ENCODE results near the gene SLC25A14.
"Not testable (repeated sequence)": the region's sequence is repeated elsewhere in the genome, so short reads cannot be mapped to it uniquely, and the experiment has no call there.

Gene SLC25A14, protein sequence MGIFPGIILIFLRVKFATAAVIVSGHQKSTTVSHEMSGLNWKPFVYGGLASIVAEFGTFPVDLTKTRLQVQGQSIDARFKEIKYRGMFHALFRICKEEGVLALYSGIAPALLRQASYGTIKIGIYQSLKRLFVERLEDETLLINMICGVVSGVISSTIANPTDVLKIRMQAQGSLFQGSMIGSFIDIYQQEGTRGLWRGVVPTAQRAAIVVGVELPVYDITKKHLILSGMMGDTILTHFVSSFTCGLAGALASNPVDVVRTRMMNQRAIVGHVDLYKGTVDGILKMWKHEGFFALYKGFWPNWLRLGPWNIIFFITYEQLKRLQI

DNA sequence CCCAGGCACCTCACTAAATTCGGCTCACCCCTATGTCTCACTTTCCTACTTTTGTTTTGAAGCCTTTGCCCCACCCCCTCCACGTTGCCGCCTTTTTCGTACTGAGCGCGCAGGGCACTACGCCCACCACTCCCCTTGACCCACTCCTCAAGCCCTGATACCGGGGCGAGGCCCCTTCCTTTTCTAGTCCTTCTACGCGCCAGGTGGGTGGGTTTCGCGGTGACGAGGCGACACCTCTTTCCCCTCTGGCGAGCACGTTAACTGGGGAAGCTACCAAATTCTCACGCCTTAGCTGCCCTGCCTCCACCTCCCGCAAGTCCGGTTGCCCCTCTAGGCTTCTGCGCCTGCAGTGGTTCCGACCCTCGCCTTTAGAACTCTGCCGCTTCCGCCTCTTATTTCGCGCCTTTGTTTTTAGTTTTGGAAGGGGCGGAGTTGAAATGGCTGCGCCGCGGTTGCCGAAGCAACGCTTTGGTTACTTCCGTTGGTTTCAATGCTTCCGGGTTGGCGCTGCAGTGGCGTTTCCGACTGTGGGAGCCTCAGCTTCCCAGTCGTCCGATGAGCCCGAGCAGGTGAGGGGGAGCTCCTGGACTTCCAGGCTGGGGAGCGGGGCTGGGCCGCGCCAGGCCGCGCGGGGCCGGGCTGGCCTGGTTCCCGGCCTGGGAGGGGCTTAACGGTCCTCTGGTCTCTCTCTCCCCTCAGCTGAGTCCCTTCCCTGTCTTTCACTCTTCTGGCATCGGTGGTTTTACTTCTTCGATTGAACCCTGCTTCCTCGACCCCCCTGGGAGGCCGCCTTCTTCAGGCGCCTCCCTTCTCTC lies at the start of gene SLC25A14:
Gene SLC25A14, plus strand, starts transcription at position 512 of the 815 bp plus-strand sequence. CDS start 360 bp downstream, outside the sequence.
- DNase-seq, result peak; percentile 91

- DNase-seq, result no peak
Observed at GRCh38 chrX:130295519-130296296, 44.0 kb upstream of the SLC25A14 start.

DNA sequence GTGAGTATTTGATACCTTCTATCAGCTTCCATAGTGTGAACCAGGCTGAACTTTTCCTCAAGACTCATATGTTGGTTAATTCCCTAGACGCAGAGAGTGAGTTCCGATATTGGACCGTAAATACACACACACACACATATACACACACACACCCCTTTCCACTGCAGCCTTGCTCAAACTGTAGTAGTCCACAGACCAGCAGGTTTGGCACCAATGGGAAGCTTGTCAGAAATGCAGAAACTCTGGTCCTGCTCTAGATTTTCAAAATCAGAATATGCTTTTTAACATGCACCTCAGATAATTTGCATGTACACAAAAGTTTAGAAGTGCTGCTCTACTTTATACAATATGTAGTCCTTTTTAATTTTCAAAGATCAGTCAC lies 43.4 kb upstream of the SLC25A14 start:
- DNase-seq, result no peak

- peak; percentile 40 for DNase-seq
Observed at GRCh38 chrX:130296743-130297142, 43.0 kb upstream of the SLC25A14 start.

GRCh38 chrX:130299279-130300009 lies 40.3 kb upstream of the SLC25A14 start:
- peak; percentile 77 for DNase-seq

GRCh38 chrX:130300010-130300282 lies 39.8 kb upstream of the SLC25A14 start:
- no peak for DNase-seq

DNA sequence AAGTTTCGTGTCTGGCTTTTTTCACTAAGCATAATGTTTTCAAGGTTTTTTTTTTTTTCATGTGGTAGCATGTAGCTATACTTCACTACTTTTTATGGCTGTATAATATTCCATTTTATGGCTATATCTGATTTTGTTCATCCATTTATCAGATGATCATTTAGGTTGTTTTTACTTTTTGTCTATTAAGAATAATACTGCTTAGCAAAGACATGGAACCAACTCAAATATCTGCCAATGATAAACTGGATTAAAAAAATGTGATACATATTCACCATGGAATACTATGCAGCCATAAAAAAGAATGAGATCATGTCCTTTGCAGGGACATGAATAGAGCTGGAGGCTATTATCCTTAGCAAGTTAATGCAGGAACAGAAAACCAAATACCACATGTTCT lies 38.3 kb upstream of the SLC25A14 start:
- no peak for DNase-seq

GRCh38 chrX:130301977-130302376 lies 37.7 kb upstream of the SLC25A14 start:
- DNase-seq, result no peak

DNA sequence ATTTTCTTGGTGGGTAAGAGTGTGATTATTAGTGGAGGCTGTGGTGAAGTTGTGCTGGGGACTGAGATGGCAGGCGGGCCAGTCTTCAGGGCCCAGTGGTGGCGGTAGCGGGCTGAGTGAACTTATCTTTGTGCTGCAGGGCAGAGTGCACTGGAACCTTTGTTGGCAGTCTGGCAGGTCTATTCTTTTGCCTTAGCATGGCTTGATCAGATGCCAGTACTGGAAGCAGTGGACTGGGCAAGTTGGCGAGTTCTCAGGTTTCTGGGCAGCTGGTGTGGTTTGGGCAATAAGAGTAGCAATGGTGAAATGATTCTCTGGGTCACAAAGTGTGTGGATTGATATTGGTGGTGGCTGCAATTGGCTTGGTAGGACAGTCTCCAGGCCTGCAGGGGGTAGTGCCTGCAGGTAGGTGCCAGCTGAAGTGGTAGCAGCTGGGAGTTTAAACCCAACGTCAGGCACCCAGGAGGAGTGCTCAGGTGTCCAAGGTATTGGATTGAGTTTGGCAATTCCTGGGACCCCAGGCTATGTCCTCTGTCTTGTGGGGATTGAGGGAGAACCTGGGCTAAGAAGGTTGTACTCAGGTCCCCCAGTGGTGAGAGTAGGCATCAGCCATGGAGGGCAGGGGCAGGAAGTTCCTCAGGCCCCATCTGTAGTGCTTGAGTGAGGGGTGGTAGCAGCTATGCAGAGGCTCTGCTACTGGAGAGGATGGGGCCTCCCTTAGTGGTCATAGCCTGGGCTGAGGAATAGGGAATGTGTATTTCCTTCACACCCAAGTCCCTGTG lies 34.9 kb upstream of the SLC25A14 start:
- DNase-seq, result peak; percentile 6

DNA sequence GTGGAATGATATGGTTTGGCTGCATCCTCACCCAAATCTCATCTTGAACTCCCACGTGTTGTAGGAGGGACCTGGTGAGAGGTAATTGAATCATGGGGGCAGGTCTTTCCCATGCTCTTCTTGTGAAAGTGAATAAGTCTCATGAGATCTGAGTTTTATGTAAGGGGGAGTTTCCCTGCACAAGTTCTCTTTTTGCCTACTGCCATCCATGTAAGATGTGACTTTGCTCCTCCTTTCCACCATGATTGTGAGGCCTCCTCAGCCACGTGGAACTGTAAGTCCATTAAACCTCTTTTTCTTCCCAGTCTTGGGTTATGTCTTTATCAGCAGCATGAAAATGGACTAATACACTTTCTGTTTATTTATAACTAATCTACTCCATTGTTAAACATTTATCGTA lies 19.8 kb upstream of the SLC25A14 start:
- not testable (repeated sequence) for DNase-seq

GRCh38 chrX:130321550-130321949 lies 18.2 kb upstream of the SLC25A14 start:
- DNase-seq, result no peak

GRCh38 chrX:130330146-130330545 lies 9.6 kb upstream of the SLC25A14 start:
- DNase-seq, result peak; percentile 34

GRCh38 chrX:130330706-130331105 lies 9.0 kb upstream of the SLC25A14 start:
- DNase-seq, result peak; percentile 85

DNA sequence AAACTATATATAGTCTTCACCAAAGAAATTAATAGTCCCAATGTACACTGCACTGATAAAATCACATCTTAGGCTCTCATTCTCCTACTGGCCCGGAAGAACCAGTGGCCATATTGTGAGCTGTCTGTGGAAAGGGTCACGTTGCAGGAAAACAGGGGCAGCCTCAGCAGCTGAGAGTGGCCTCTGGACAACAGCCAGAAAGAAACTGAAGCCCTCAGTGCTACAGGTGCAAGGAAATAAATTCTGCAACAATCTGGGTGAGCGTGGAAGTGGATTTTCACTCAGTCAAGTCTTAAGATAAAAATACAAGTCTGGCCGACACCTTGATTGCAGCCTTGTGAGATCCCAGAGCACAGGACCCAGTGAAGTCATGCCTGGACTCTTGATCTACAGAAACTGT lies 3.2 kb upstream of the SLC25A14 start:
- DNase-seq, result no peak

DNA sequence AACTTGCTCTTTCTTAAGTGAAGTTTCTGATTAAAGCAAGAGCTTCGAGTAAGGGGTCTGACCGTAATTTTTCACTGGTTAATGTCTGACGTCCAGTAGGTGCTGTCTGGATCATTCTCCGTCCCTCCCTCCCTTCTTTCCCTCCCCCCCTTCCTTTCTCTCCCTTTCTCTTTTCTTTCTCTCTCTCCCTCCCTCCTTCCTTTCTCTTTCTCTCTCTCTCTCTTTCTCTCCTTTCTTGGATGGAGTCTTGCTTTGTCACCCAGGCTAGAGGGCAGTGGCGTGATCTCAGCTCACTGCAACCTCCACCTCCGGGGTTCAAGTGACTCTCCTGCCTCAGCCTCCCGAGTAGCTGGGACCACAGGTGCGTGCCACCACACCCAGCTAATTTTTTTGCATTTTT lies 850 bp upstream of the SLC25A14 start:
- not testable (repeated sequence) for DNase-seq

DNA sequence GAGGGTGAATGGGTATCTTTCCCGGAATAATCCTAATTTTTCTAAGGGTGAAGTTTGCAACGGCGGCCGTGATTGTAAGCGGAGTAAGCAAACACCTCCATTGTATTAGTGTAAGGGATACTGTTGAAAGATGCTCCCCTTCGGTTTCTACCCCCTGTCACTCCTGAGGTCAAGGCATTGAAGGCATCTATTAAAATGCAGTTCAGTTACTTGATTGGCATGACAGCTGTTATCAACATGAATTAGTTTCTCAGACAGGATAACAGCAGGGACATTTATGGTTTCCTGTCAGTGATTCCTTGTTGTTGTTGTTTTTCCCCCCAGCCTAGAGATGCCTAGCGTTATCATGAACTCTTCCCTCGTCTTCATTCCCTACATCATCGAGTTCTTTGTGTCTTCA lies 552 bp downstream of the SLC25A14 start:
- no peak for DNase-seq

DNA sequence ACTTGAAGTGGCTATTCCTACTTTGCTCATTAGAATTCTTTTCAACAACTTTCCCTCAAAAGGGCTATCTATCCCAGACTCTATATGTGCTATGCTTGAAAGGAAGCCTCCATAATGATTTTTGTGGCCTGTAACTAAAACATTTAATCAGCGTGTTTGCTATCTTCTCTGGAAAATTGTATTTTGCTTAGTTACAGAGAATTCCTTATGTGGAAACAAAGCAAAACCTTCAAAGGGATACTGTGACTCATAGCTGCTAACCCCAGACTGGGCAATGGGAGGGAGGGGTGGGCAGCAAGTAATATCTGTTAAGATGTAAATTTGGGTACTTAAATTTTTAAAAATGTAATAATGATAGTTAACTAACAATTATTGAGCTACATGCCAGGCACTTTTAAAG lies 3.7 kb downstream of the SLC25A14 start:
- DNase-seq, result no peak

- DNase-seq, result no peak
Observed at GRCh38 chrX:130347321-130347720, 7.6 kb downstream of the SLC25A14 start.

GRCh38 chrX:130351567-130351966 lies 11.8 kb downstream of the SLC25A14 start:
- DNase-seq, result no peak

- not testable (repeated sequence) for DNase-seq
Observed at GRCh38 chrX:130352050-130352449, 12.3 kb downstream of the SLC25A14 start.

DNA sequence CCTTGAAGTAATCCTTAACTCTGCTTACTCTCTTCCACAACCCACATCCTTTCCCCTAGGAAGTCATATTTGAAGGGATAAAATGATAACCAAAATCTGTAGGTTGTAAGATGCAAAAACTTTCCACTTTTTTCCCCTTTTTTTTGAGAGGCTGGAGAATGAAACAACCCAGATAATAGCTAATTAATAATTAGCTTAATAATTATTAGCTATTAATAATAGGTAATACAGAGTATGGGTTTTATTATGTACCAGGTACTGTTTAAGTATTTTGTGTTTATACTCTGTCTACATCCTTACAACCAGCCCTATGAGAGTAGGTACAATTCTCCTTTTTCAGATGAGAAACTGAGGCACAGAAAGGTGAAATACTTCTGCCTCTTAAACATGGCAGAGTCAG lies 36.4 kb downstream of the SLC25A14 start:
- DNase-seq, result no peak

GRCh38 chrX:130378024-130378669 lies 38.4 kb downstream of the SLC25A14 start:
- no peak for DNase-seq
